GM23248 (cell line): ENCODE data around the gene LTN1.

Source experiments
- EZH2 ChIP-seq: fragments of 200-600 bp; sonication (generic); IDR thresholded peaks from 2 replicates; pipeline ENCODE4 v1.6.1; 2018; ENCODE audit warnings: antibody characterized with exemption, mild to moderate bottlenecking; ENCODE audit not compliant: insufficient read depth, poor library complexity, severe bottlenecking
- EZH2phosphoT487 ChIP-seq: fragments of 200-600 bp; sonication (generic); IDR thresholded peaks from 2 replicates; pipeline ENCODE4 v1.6.1; 2018; ENCODE audit warnings: antibody characterized with exemption, moderate library complexity, mild to moderate bottlenecking, low read depth; ENCODE audit not compliant: insufficient read depth

DNA sequence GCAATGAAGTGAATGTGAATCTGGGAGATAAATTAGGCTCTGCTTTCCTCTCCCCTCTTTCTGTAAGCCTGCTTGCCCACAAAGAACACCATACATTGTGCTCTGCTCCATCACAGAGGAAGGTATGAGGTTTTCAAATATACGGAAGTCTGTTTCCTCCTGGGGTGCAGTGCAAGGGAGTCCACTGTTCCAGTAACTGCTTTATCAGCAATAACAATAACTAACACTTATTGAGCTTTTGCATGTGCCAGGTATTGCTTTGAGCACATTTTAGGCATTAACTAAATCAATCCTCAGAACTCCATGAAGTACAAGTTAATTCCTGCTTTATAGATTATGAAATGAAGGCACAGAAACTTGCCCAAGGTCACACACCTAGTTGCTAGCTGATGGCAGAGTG lies 10.0 kb downstream of the LTN1 start:
- no peak for TF ChIP-seq EZH2
- TF ChIP-seq EZH2phosphoT487, result no peak
